Tibial nerve (tissue), 4 donors: ENCODE results near the gene WASF3. TPM values are rescaled to one million over a fixed set of nuclear protein-coding genes. Genes with fewer than 3 reads are reported as not detected.
"Not testable (repeated sequence)": the region's sequence is repeated elsewhere in the genome, so short reads cannot be mapped to it uniquely, and the experiment has no call there.

ENCODE experiments used
- DNase-seq, 2 donors: peaks; one replicate each; pipeline ENCODE4 v3.0.0-alpha.2; 2019; ENCODE audit warnings: low spot score in 2 of 2
- H3K27ac ChIP-seq, 4 donors: fragments of 200-600 bp; sonication (generic) in 3 of 4; one replicate each; pipeline ENCODE4 v1.5.1; 2017 to 2019; ENCODE audit warnings: mild to moderate bottlenecking in 1 of 4
- H3K27me3 ChIP-seq, 2 donors: fragments of 200-600 bp; sonication (generic) in 1 of 2; one replicate each; pipeline versions ENCODE4 v1.5.1 to v1.6.0; 2017 to 2019
- H3K36me3 ChIP-seq, 3 donors: fragments of 200-600 bp; sonication (generic); one replicate each; pipeline ENCODE4 v1.5.1; 2018 to 2019
- H3K4me1 ChIP-seq, 4 donors: fragments of 200-600 bp; sonication (generic) in 3 of 4; one replicate each; pipeline ENCODE4 v1.5.1; 2017 to 2019
- H3K4me3 ChIP-seq, 4 donors: fragments of 200-600 bp; sonication (generic) in 3 of 4; one replicate each; pipeline ENCODE4 v1.5.1; 2017 to 2019; ENCODE audit warnings: mild to moderate bottlenecking in 1 of 4, moderate library complexity in 1 of 4
- H3K9me3 ChIP-seq, 4 donors: fragments of 200-600 bp; sonication (generic) in 3 of 4; one replicate each; pipeline ENCODE4 v1.5.1; 2017 to 2019
- CTCF ChIP-seq, 5 experiments: fragments of 200-600 bp in 3 of 5; fragments of 450-650 bp in 2 of 5; sonication (generic) in 3 of 5; IDR thresholded peaks; one replicate each; pipeline ENCODE4 v1.5.1; 2016 to 2019; ENCODE audit warnings: antibody characterized with exemption in 5 of 5, mild to moderate bottlenecking in 3 of 5, moderate library complexity in 2 of 5
- EP300 ChIP-seq, 2 donors: sonication (generic); formaldehyde crosslinking; IDR thresholded peaks; one replicate each; pipeline ENCODE4 v1.6.1; 2017; ENCODE audit warnings: antibody characterized with exemption in 2 of 2, mild to moderate bottlenecking in 1 of 2
- POLR2A ChIP-seq, 2 donors: fragments of 450-650 bp; IDR thresholded peaks; one replicate each; pipeline ENCODE4 v1.6.1; 2017; ENCODE audit warnings: antibody characterized with exemption in 2 of 2, mild to moderate bottlenecking in 2 of 2, moderate library complexity in 2 of 2
- WGBS, 2 donors: methylation state at CpG; one replicate each; pipeline ENCODE4 v1.1.5; 2018; 5-methylcytosine and 5-hydroxymethylcytosine counted together
- total RNA-seq, 4 donors: library from RNA; depleted of rRNA; stranded (reverse); fragments of >200 nt; gene quantifications; one replicate each; pipeline ENCODE4 v1.1.0, GENCODE V29; 2016

WASF3 gene
- total RNA-seq, 4 donors from 2014 or later, result 23.7 to 47.9 (median 40.7) TPM

GRCh38 chr13:26721251-26722121 lies 164.0 kb downstream of the WASF3 start:
- WGBS, 2 donors, result 57 to 62% methylated on average over 24 to 26 of the region's 26 CpGs
- no peaks in the 10 kb centered on the region for H3K4me1 ChIP-seq
- TF ChIP-seq EP300 (IDR thresholded peaks at IDR 0.05) (no peak), POLR2A (IDR thresholded peaks at IDR 0.05) (no peak), CTCF (IDR thresholded peaks at IDR 0.05) (no peak)

GRCh38 chr13:26722321-26722720 lies 164.8 kb downstream of the WASF3 start:
- TF ChIP-seq CTCF (IDR thresholded peaks at IDR 0.05) (no peak), EP300 (IDR thresholded peaks at IDR 0.05) (no peak), POLR2A (IDR thresholded peaks at IDR 0.05) (no peak)
- no peak for DNase-seq
- Histone ChIP-seq H3K4me1 (no peaks in the 10 kb centered on the region), H3K4me3 (no peak overlapping the region), H3K27me3 (no peaks in the 10 kb centered on the region), H3K36me3 (no peaks in the 10 kb centered on the region), H3K27ac (no peak overlapping the region), H3K9me3 (no peaks in the 10 kb centered on the region)
- 79% methylated on average over 5 of the region's 5 CpGs for WGBS, 2 donors

More at GRCh38 chr13:26721251-26722121, 164.0 kb downstream of the WASF3 start:
- Histone ChIP-seq H3K36me3 (no peaks in the 10 kb centered on the region), H3K27me3 (no peaks in the 10 kb centered on the region), H3K4me3 (no peak overlapping the region), H3K27ac (no peak overlapping the region), H3K9me3 (no peaks in the 10 kb centered on the region)
- no peak for DNase-seq

- H3K9me3 ChIP-seq, H3K27ac ChIP-seq, H3K4me1 ChIP-seq, DNase-seq, H3K4me3 ChIP-seq, H3K27me3 ChIP-seq, H3K36me3 ChIP-seq: not testable (repeated sequence)
- 100% methylated on average over 6 of the region's 31 CpGs; no CpG with 5 or more reads in 1 of the 2 donors for WGBS, 2 donors
Observed at GRCh38 chr13:26723620-26724019, 166.1 kb downstream of the WASF3 start.

- Histone ChIP-seq H3K4me1 (no peaks in the 10 kb centered on the region), H3K27ac (no peak overlapping the region), H3K4me3 (no peak overlapping the region), H3K27me3 (no peaks in the 10 kb centered on the region), H3K36me3 (no peaks in the 10 kb centered on the region), H3K9me3 (no peaks in the 10 kb centered on the region)
- TF ChIP-seq POLR2A (IDR thresholded peaks at IDR 0.05) (no peak), CTCF (IDR thresholded peaks at IDR 0.05) (no peak), EP300 (IDR thresholded peaks at IDR 0.05) (no peak)
- 67 to 72% methylated on average over 8 of the region's 8 CpGs for WGBS, 2 donors
- no peak for DNase-seq
Observed at GRCh38 chr13:26726684-26727083, 169.2 kb downstream of the WASF3 start.

- Histone ChIP-seq H3K27ac (no peak overlapping the region), H3K27me3 (no peaks in the 10 kb centered on the region), H3K36me3 (no peaks in the 10 kb centered on the region), H3K9me3 (no peaks in the 10 kb centered on the region), H3K4me3 (no peak overlapping the region), H3K4me1 (no peaks in the 10 kb centered on the region)
- WGBS, 2 donors, result 63 to 67% methylated on average over 3 of the region's 3 CpGs
- DNase-seq, result no peak
- TF ChIP-seq CTCF (IDR thresholded peaks at IDR 0.05) (no peak), POLR2A (IDR thresholded peaks at IDR 0.05) (no peak), EP300 (IDR thresholded peaks at IDR 0.05) (no peak)
Observed at GRCh38 chr13:26727122-26727521, 169.6 kb downstream of the WASF3 start.
